ENCODE measurements around the gene RENBP.

DNA sequence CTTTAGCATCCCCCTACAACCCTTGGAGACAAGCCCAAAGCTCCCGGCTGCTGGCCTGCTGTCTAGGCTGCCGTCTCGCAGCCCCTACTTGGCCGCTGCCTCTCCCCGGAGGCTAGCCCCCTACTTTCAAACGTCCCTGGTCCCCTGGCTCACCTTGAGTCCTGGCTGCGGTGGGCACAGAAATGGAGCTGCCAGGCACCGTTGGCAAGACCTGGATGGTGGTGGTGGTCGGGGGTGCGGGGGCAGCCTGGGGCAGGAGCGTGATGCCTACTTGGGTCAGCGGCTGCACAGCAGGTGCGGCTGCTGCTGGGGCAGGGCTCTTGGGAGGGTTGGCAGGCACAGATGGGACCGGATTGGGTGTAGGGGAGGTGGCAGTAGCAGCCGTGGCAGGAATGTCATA, 15.2 kb upstream of the RENBP start:
- TF ChIP-seq CTCF (IDR thresholded peaks at IDR 0.05 in 2 of 3, conservative IDR thresholded peaks at IDR 0.05 in 1 of 3; ENCODE audit: insufficient read depth in 2 of 3, low read depth in 1 of 3, low read length in 3 of 3) (no peak), IRF2 (CRISPR knock-in tag; IDR thresholded peaks at IDR 0.05) (no peak), MAFK (IDR thresholded peaks at IDR 0.05; ENCODE audit: low read length) (no peak), USF2 (CRISPR knock-in tag; IDR thresholded peaks at IDR 0.05) (no peak), ZBED1 (IDR thresholded peaks at IDR 0.05) (no peak), CREB1 (IDR thresholded peaks at IDR 0.05) (no peak), CREB1 (CRISPR knock-in tag; IDR thresholded peaks at IDR 0.05) (no peak), POLR2A (conservative IDR thresholded peaks at IDR 0.05) (no peak), XRCC4 (IDR thresholded peaks at IDR 0.05; ENCODE audit: extremely low read depth, insufficient read depth, insufficient read length) (no peak), FOXA3 (CRISPR knock-in tag; conservative IDR thresholded peaks at IDR 0.05 in 1 of 2, IDR thresholded peaks at IDR 0.05 in 1 of 2) (no peak), YY1 (IDR thresholded peaks at IDR 0.05; ENCODE audit: borderline replicate concordance in 1 of 3, control insufficient read depth in 1 of 3, extremely low read depth in 1 of 3, insufficient read depth in 3 of 3, insufficient read length in 1 of 3, insufficient replicate concordance in 2 of 3, low read depth in 1 of 3, low read length in 2 of 3) (no peak), SMAD4 (CRISPR knock-in tag; conservative IDR thresholded peaks at IDR 0.05) (no peak)
- TF ChIP-seq, protein P1, sequence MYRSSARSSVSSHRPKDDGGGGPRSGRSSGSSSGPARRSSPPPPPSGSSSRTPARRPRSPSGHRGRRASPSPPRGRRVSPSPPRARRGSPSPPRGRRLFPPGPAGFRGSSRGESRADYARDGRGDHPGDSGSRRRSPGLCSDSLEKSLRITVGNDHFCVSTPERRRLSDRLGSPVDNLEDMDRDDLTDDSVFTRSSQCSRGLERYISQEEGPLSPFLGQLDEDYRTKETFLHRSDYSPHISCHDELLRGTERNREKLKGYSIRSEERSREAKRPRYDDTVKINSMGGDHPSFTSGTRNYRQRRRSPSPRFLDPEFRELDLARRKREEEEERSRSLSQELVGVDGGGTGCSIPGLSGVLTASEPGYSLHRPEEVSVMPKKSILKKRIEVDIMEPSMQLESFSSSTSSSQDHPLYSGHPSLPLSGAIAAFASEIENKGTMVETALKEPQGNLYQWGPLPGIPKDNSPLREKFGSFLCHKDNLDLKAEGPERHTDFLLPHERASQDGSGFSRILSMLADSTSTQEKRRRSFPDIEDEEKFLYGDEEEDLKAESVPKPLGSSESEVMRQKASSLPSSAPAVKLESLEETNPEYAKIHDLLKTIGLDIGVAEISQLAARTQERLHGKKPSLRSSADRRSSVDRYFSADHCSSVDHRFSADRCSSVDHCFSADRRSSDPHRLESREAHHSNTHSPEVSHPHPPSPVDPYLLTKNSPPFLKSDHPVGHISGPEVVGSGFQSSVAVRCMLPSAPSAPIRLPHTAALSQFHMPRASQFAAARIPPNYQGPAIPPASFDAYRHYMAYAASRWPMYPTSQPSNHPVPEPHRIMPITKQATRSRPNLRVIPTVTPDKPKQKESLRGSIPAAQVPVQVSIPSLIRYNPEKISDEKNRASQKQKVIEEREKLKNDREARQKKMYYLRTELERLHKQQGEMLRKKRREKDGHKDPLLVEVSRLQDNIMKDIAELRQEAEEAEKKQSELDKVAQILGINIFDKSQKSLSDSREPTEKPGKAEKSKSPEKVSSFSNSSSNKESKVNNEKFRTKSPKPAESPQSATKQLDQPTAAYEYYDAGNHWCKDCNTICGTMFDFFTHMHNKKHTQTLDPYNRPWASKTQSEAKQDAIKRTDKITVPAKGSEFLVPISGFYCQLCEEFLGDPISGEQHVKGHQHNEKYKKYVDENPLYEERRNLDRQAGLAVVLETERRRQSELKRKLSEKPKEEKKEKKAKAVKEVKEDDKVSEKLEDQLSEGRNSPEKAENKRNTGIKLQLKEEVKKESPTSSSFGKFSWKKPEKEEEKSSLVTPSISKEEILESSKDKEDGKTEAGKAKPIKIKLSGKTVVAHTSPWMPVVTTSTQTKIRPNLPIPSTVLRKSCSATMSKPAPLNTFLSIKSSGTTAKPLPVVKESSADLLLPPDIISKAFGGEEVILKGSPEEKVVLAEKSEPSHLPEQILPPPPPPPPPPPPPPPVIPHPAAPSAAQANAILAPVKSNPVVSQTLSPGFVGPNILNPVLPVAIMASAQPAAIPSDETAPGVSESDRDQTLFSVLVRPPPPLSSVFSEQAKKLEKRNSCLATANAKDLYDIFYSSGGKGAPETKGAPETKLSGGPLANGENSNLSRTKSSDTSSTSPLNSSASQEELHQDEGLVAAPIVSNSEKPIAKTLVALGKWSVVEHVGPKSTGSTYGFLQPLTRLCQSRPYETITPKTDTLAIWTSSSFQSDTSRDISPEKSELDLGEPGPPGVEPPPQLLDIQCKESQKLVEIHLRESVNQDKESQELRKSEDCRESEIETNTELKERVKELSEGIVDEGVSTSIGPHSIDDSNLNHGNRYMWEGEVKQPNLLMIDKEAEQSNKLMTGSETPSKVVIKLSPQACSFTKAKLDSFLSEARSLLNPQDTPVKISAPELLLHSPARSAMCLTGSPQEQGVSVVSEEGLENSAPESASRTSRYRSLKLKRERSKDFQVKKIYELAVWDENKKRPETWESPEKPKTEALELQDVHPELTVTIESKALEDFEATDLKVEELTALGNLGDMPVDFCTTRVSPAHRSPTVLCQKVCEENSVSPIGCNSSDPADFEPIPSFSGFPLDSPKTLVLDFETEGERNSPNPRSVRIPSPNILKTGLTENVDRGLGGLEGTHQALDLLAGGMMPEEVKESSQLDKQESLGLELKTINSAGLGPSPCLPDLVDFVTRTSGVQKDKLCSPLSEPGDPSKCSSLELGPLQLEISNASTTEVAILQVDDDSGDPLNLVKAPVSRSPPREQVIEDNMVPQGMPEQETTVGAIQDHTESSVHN (IDR thresholded peaks at IDR 0.05; ENCODE audit: borderline replicate concordance in 1 of 2, low read depth in 1 of 2), result no peak
